HG03139 (cell line): Measurements from ENCODE around the gene WNT16.
"Not testable (repeated sequence)": the region's sequence is repeated elsewhere in the genome, so short reads cannot be mapped to it uniquely, and the experiment has no call there.

Experiments used
- ATAC-seq: cut with Tn5 transposase; IDR thresholded peaks from one replicate; pipeline ENCODE4 v1.9.1; 2021; ENCODE audit not compliant: unreplicated experiment

Gene WNT16

GRCh38 chr7:121305109-121305508 is 23.7 kb upstream of the WNT16 start:
- ATAC-seq, result no peak

GRCh38 chr7:121306565-121306964 is 22.2 kb upstream of the WNT16 start:
- no peak for ATAC-seq

GRCh38 chr7:121307021-121307574 is 21.7 kb upstream of the WNT16 start:
- ATAC-seq, result no peak

- no peak for ATAC-seq
These were observed 15.5 kb upstream of the WNT16 start for GRCh38 chr7:121313220-121313792.

GRCh38 chr7:121313793-121314676 is 14.8 kb upstream of the WNT16 start:
- ATAC-seq, result peak; percentile 82

- not testable (repeated sequence) for ATAC-seq
These were observed 13.6 kb upstream of the WNT16 start for GRCh38 chr7:121315170-121315569.

- no peak for ATAC-seq
These were observed 6.3 kb upstream of the WNT16 start for GRCh38 chr7:121322460-121322859.

- ATAC-seq, result no peak
These were observed 5.1 kb upstream of the WNT16 start for GRCh38 chr7:121323515-121324302.

- no peak for ATAC-seq
These were observed 1.1 kb upstream of the WNT16 start for GRCh38 chr7:121327671-121328070.

GRCh38 chr7:121329191-121330052 is 622 bp downstream of the WNT16 start:
- peak; percentile 61 for ATAC-seq

GRCh38 chr7:121330053-121330833 is 1.4 kb downstream of the WNT16 start:
- peak; percentile 30 for ATAC-seq

GRCh38 chr7:121331048-121331447 is 2.2 kb downstream of the WNT16 start:
- ATAC-seq, result no peak

- no peak for ATAC-seq
These were observed 2.8 kb downstream of the WNT16 start for GRCh38 chr7:121331574-121331973.

- ATAC-seq, result no peak
These were observed 5.6 kb downstream of the WNT16 start for GRCh38 chr7:121334376-121334775.

GRCh38 chr7:121334875-121335648 is 6.3 kb downstream of the WNT16 start:
- no peak for ATAC-seq

- ATAC-seq, result no peak
These were observed 7.8 kb downstream of the WNT16 start for GRCh38 chr7:121336579-121336978.

- no peak for ATAC-seq
These were observed 8.6 kb downstream of the WNT16 start for GRCh38 chr7:121337398-121337797.

GRCh38 chr7:121339082-121339481 is 10.3 kb downstream of the WNT16 start:
- no peak for ATAC-seq

- ATAC-seq, result no peak
These were observed 13.1 kb downstream of the WNT16 start for GRCh38 chr7:121341933-121342332.
